Neural progenitor cell (in vitro differentiated cells): ENCODE measurements around the gene TIAM1.

Experiments used
- CTCF ChIP-seq: fragments of 200-600 bp; sonication (generic); IDR thresholded peaks from 2 replicates; pipeline ENCODE4 v1.5.1; 2017; ENCODE audit warnings: antibody characterized with exemption, mild to moderate bottlenecking
- EZH2phosphoT487 ChIP-seq: fragments of 200-600 bp; sonication (generic); IDR thresholded peaks from 2 replicates; pipeline ENCODE4 v1.6.1; 2017; ENCODE audit warnings: antibody characterized with exemption

- TF ChIP-seq CTCF (no peak), EZH2phosphoT487 (no peak)
Observed at GRCh38 chr21:31110430-31110829, 233.6 kb downstream of the TIAM1 start.
